HepG2 (cell line): ENCODE measurements around the gene RTP2. TPM values are rescaled to one million over a fixed set of nuclear protein-coding genes. Genes with fewer than 3 reads are reported as not detected.

Experiments
- AHDC1 ChIP-seq: sonication (generic); formaldehyde crosslinking; IDR thresholded peaks from 2 replicates; pipeline ENCODE4 v1.5.1; 2020; ENCODE audit warnings: mild to moderate bottlenecking, missing genetic modification reagents, borderline replicate concordance
- GFI1 ChIP-seq: sonication (generic); formaldehyde crosslinking; IDR thresholded peaks from 2 replicates; pipeline ENCODE4 v1.5.0; 2020; ENCODE audit warnings: missing genetic modification reagents, mild to moderate bottlenecking, borderline replicate concordance
- PATZ1 ChIP-seq: sonication (generic); formaldehyde crosslinking; IDR thresholded peaks from 2 replicates; pipeline ENCODE4 v1.4.0; 2020; ENCODE audit warnings: missing genetic modification reagents
- PHF20 ChIP-seq: sonication (generic); formaldehyde crosslinking; IDR thresholded peaks from 2 replicates; pipeline ENCODE4 v1.5.0; 2020; ENCODE audit warnings: mild to moderate bottlenecking, missing genetic modification reagents
- SNAPC2 ChIP-seq: sonication (generic); formaldehyde crosslinking; IDR thresholded peaks from 2 replicates; pipeline ENCODE4 v1.8.1; 2022; ENCODE audit warnings: mild to moderate bottlenecking, missing genetic modification reagents
- TRAFD1 ChIP-seq: sonication (generic); formaldehyde crosslinking; IDR thresholded peaks from 2 replicates; pipeline ENCODE4 v1.5.1; 2020; ENCODE audit warnings: missing genetic modification reagents, mild to moderate bottlenecking, borderline replicate concordance
- ZFP62 ChIP-seq: sonication (generic); formaldehyde crosslinking; IDR thresholded peaks from 2 replicates; pipeline ENCODE4 v1.4.0; 2020; ENCODE audit warnings: missing genetic modification reagents
- ZNF160 ChIP-seq: sonication (generic); formaldehyde crosslinking; IDR thresholded peaks from 2 replicates; pipeline ENCODE4 v1.8.0; 2022; ENCODE audit warnings: mild to moderate bottlenecking, inconsistent platforms, missing genetic modification reagents
- ZNF44 ChIP-seq: sonication (generic); formaldehyde crosslinking; IDR thresholded peaks from 2 replicates; pipeline ENCODE4 v1.5.1; 2020; ENCODE audit warnings: mild to moderate bottlenecking, missing genetic modification reagents
- ZNF484 ChIP-seq: sonication (generic); formaldehyde crosslinking; IDR thresholded peaks from 2 replicates; pipeline ENCODE4 v1.5.1; 2020; ENCODE audit warnings: mild to moderate bottlenecking, low read depth, missing genetic modification reagents, borderline replicate concordance
- ZNF567 ChIP-seq: sonication (generic); formaldehyde crosslinking; IDR thresholded peaks from 2 replicates; pipeline ENCODE4 v1.8.1; 2023; ENCODE audit warnings: mild to moderate bottlenecking, missing genetic modification reagents, borderline replicate concordance
- ZNF710 ChIP-seq: sonication (generic); formaldehyde crosslinking; IDR thresholded peaks from 2 replicates; pipeline ENCODE4 v1.5.0; 2020; ENCODE audit warnings: mild to moderate bottlenecking, missing genetic modification reagents, borderline replicate concordance
- polyA plus RNA-seq, 8 experiments: library from polyadenylated mRNA; depleted of rRNA in 3 of 8; stranded (reverse) in 7 of 8; unstranded in 1 of 8; fragments of >200 nt; fragmentation: Illumina TruSeq in 4 of 8; extraction: Trizol in 4 of 8; gene quantifications; 2 replicates each; pipeline versions ENCODE4 v1.2.1 to v1.2.3, GENCODE V29; 2011 to 2016; ENCODE audit warnings: low read depth in 4 of 8, missing spikeins in 1 of 8, mixed read lengths in 1 of 8; ENCODE audit not compliant: insufficient read depth in 1 of 8
- total RNA-seq, 5 experiments: library from RNA; depleted of rRNA; stranded (reverse); fragments of >200 nt; fragmentation: Illumina TruSeq; extraction: Trizol; gene quantifications; 2 replicates each; pipeline ENCODE4 v1.2.3, GENCODE V29; 2016; ENCODE audit warnings: low read depth in 1 of 5
- TF ChIP-seq, protein P1 (sequence below): sonication (generic); formaldehyde crosslinking; IDR thresholded peaks from 2 replicates; pipeline ENCODE4 v1.4.0; 2020; ENCODE audit warnings: missing genetic modification reagents

Gene RTP2
- total and polyA plus RNA-seq, 2 of the 13 experiments (the other 11 are each of a cell fraction or from before 2014, with no cell fraction given): not detected

DNA sequence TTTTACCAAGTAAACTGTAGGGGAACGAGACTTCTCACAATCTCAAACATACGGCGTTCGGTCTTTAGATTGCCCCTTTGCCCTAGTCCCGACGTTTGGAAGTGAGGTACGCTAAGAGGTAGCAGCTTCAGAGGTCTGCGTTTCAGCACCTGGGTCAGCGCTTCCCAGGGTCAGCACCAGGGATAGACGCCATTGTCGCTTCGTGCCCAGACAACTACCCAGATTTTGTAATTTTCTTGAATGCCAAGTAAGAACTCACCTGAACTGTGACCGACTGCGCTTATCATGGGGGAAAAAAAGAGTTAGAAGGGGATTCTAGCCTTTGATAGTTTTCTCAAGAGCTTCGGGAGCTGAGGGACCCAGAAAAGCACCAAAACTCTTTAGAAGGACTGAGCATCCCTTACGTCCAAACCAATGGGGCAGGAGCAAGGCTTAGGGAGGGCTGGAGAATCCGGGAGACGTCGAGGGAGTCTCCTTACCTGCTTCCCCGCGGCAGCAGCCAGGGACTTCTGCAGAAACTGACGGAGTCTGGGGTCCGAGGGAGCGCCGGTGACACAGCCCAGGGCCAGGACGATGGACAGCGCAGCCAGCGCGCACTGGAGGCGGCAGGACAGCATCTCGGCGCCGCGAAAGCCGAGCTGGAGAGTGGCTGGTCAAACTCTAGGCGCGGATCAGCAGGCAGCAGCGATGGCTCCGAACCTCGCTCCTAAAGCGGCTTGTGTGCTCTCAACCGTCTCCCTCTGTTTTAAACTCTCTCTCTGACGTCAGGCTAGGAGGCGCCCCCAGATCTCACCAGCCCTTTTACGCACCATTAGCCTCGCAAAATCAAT, 32.5 kb downstream of the RTP2 start, which contains the start of gene SST (continued):
- TF ChIP-seq AHDC1 (CRISPR knock-in tag) (peak; percentile 75; the same call in 1 of the 2 replicates), TRAFD1 (no peak), ZNF710 (CRISPR knock-in tag) (peak; percentile 40; the same call in 1 of the 2 replicates), ZNF160 (CRISPR knock-in tag) (peak; percentile 95; the same call in 1 of the 2 replicates), SNAPC2 (CRISPR knock-in tag) (peak; percentile 75; the same call in 1 of the 2 replicates), GFI1 (CRISPR knock-in tag) (peak; percentile 65), ZNF484 (peak; percentile 86; the same call in 1 of the 2 replicates), ZNF44 (CRISPR knock-in tag) (peak; percentile 87; the same call in 1 of the 2 replicates), ZNF567 (CRISPR knock-in tag) (no peak), PHF20 (peak; percentile 59), ZFP62 (CRISPR knock-in tag) (no peak), PATZ1 (CRISPR knock-in tag) (peak; percentile 78)
- TF ChIP-seq, protein P1, sequence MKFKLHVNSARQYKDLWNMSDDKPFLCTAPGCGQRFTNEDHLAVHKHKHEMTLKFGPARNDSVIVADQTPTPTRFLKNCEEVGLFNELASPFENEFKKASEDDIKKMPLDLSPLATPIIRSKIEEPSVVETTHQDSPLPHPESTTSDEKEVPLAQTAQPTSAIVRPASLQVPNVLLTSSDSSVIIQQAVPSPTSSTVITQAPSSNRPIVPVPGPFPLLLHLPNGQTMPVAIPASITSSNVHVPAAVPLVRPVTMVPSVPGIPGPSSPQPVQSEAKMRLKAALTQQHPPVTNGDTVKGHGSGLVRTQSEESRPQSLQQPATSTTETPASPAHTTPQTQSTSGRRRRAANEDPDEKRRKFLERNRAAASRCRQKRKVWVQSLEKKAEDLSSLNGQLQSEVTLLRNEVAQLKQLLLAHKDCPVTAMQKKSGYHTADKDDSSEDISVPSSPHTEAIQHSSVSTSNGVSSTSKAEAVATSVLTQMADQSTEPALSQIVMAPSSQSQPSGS: peak; percentile 93
